Fibroblast of lung (primary cell): ENCODE results near the gene SCN4A. TPM values are rescaled to one million over a fixed set of nuclear protein-coding genes. Genes with fewer than 3 reads are reported as not detected.
A peak's percentile ranks its signal among the peaks of the same experiment; 100 is the strongest.

Experiments
- DNase-seq, 2 donors: peaks; one replicate each; pipeline versions ENCODE4 v3.0.0 to v3.0.0-alpha.2; 2010; ENCODE audit warnings: low read depth in 2 of 2
- H2AFZ ChIP-seq: 2 replicates; pipeline ENCODE4 v1.5.1; 2012; ENCODE audit warnings: low read length, control low read depth, inconsistent platforms
- H3K27ac ChIP-seq: 2 replicates; pipeline ENCODE4 v1.5.1; 2011; ENCODE audit warnings: low read length, control low read depth; ENCODE audit not compliant: insufficient read depth
- H3K27me3 ChIP-seq: 2 replicates; pipeline ENCODE4 v1.5.1; 2011; ENCODE audit warnings: mild to moderate bottlenecking, low read length; ENCODE audit not compliant: control insufficient read depth, insufficient read depth
- H3K36me3 ChIP-seq: 2 replicates; pipeline ENCODE4 v1.5.1; 2011; ENCODE audit warnings: low read length; ENCODE audit not compliant: control insufficient read depth, insufficient read depth
- H3K4me1 ChIP-seq: 2 replicates; pipeline ENCODE4 v1.5.1; 2011; ENCODE audit warnings: low read length; ENCODE audit not compliant: control insufficient read depth, insufficient read depth; ENCODE audit errors: extremely low read depth
- H3K4me2 ChIP-seq: 2 replicates; pipeline ENCODE4 v1.5.1; 2011; ENCODE audit warnings: low read length, control low read depth; ENCODE audit not compliant: insufficient read depth; ENCODE audit errors: extremely low read depth
- H3K4me3 ChIP-seq, 4 experiments: fragments of 200-600 bp in 1 of 4; sonication (generic) in 1 of 4; replicated peaks in 1 of 4; 2 replicates each; pipeline ENCODE4 v1.5.1; 2011 to 2016; ENCODE audit warnings: low read length in 4 of 4, low read depth in 3 of 4, mild to moderate bottlenecking in 3 of 4, control low read depth in 2 of 4, inconsistent platforms in 1 of 4, mixed read lengths in 1 of 4; ENCODE audit not compliant: insufficient read depth in 1 of 4; ENCODE audit errors: control extremely low read depth in 1 of 4
- H3K79me2 ChIP-seq: 2 replicates; pipeline ENCODE4 v1.5.1; 2012; ENCODE audit warnings: mild to moderate bottlenecking, low read length, inconsistent platforms; ENCODE audit not compliant: control insufficient read depth, insufficient read depth
- H3K9ac ChIP-seq: 2 replicates; pipeline ENCODE4 v1.5.1; 2011; ENCODE audit warnings: mild to moderate bottlenecking, low read length, control low read depth; ENCODE audit not compliant: insufficient read depth
- H3K9me3 ChIP-seq: 2 replicates; pipeline ENCODE4 v1.5.1; 2012; ENCODE audit warnings: low read depth, low read length; ENCODE audit not compliant: control insufficient read depth, insufficient read depth
- H4K20me1 ChIP-seq: 2 replicates; pipeline ENCODE4 v1.5.1; 2011; ENCODE audit warnings: low read length; ENCODE audit not compliant: control insufficient read depth, insufficient read depth; ENCODE audit errors: extremely low read depth
- EZH2 ChIP-seq: IDR thresholded peaks from 2 replicates; pipeline ENCODE4 v1.5.1; 2012; ENCODE audit warnings: low read length, control low read depth, mild to moderate bottlenecking; ENCODE audit errors: missing control alignments
- polyA plus RNA-seq, 2 donors: library from polyadenylated mRNA; depleted of rRNA in 1 of 2; stranded (reverse) in 1 of 2; unstranded in 1 of 2; fragments of >200 nt; gene quantifications; 2 replicates each; pipeline ENCODE4 v1.2.1, GENCODE V29; 2011 to 2012; ENCODE audit warnings: missing spikeins in 1 of 2
- total RNA-seq: library from RNA; depleted of rRNA; stranded (reverse); fragments of >200 nt; gene quantifications from 2 replicates; pipeline ENCODE4 v1.2.1, GENCODE V29; 2014
- TF ChIP-seq, protein P1 (sequence below), 2 donors: IDR thresholded peaks in 1 of 2; conservative IDR thresholded peaks in 1 of 2; 1 replicate in 1 of 2; 2 replicates in 1 of 2; pipeline ENCODE4 v1.5.1; 2011 to 2012; ENCODE audit warnings: low read length in 2 of 2, control low read depth in 1 of 2, inconsistent platforms in 1 of 2, low read depth in 1 of 2, mild to moderate bottlenecking in 1 of 2

The SCN4A gene
- total and polyA plus RNA-seq, 2 donors (not counting 1 experiment from before 2014, with no cell fraction given): 0.83 TPM; not detected in 1

- no peaks in the 10 kb centered on the region for H4K20me1 ChIP-seq
- H3K27me3 ChIP-seq: no peaks in the 10 kb centered on the region
- no peak overlapping the region for H3K27ac ChIP-seq
- no peak overlapping the region for H3K4me2 ChIP-seq
- H2AFZ ChIP-seq: no peak overlapping the region
- H3K4me3 ChIP-seq: no peak overlapping the region
- H3K36me3 ChIP-seq: no peaks in the 10 kb centered on the region
- H3K9me3 ChIP-seq: no peaks in the 10 kb centered on the region
- H3K79me2 ChIP-seq: no peaks in the 10 kb centered on the region
- H3K4me1 ChIP-seq: no peaks in the 10 kb centered on the region
- no peak for DNase-seq
- TF ChIP-seq EZH2: no peak
- TF ChIP-seq, protein P1, sequence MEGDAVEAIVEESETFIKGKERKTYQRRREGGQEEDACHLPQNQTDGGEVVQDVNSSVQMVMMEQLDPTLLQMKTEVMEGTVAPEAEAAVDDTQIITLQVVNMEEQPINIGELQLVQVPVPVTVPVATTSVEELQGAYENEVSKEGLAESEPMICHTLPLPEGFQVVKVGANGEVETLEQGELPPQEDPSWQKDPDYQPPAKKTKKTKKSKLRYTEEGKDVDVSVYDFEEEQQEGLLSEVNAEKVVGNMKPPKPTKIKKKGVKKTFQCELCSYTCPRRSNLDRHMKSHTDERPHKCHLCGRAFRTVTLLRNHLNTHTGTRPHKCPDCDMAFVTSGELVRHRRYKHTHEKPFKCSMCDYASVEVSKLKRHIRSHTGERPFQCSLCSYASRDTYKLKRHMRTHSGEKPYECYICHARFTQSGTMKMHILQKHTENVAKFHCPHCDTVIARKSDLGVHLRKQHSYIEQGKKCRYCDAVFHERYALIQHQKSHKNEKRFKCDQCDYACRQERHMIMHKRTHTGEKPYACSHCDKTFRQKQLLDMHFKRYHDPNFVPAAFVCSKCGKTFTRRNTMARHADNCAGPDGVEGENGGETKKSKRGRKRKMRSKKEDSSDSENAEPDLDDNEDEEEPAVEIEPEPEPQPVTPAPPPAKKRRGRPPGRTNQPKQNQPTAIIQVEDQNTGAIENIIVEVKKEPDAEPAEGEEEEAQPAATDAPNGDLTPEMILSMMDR (conservative IDR thresholded peaks at IDR 0.05 in 1 of 2, IDR thresholded peaks at IDR 0.05 in 1 of 2; ENCODE audit: low read depth in 1 of 2, low read length in 2 of 2): peak in 1 of 2 donors; percentile 38
- H3K9ac ChIP-seq: no peak overlapping the region
These were observed 44.8 kb upstream of the SCN4A start for GRCh38 chr17:64017381-64017980.

DNA sequence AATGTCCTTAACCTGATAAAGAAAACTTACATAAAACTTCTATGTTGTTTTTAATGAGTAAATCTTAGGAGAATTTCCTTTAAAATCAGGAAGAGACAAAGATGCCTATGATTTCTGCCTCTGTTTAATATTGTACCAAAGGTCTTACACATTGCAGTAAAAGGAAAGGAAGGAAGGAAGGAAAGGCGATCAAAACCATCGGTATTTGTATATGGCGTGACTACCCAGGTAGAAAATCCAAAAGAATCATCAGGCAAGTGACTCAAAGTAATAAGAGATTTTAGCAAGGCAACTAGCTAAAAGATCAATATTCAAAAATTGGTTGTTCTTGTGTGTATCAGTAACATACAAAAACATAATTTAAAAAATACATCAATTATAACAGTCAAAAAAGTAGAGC, 44.3 kb upstream of the SCN4A start:
- Histone ChIP-seq H3K27me3 (no peaks in the 10 kb centered on the region), H3K4me1 (no peaks in the 10 kb centered on the region), H4K20me1 (no peaks in the 10 kb centered on the region), H3K4me3 (no peak overlapping the region), H3K9ac (no peak overlapping the region), H3K9me3 (no peaks in the 10 kb centered on the region), H3K27ac (no peak overlapping the region), H2AFZ (no peak overlapping the region), H3K79me2 (no peaks in the 10 kb centered on the region), H3K36me3 (no peaks in the 10 kb centered on the region), H3K4me2 (no peak overlapping the region)
- DNase-seq: no peak
- no peak for TF ChIP-seq EZH2
- TF ChIP-seq, protein P1 (conservative IDR thresholded peaks at IDR 0.05 in 1 of 2, IDR thresholded peaks at IDR 0.05 in 1 of 2; ENCODE audit: low read depth in 1 of 2, low read length in 2 of 2): no peak

- Histone ChIP-seq H3K9me3 (no peaks in the 10 kb centered on the region), H3K27me3 (no peaks in the 10 kb centered on the region), H4K20me1 (no peaks in the 10 kb centered on the region), H3K4me3 (no peak overlapping the region), H2AFZ (no peak overlapping the region), H3K79me2 (no peaks in the 10 kb centered on the region), H3K4me1 (no peaks in the 10 kb centered on the region), H3K27ac (no peak overlapping the region), H3K9ac (no peak overlapping the region), H3K36me3 (no peaks in the 10 kb centered on the region), H3K4me2 (no peak overlapping the region)
- TF ChIP-seq, protein P1 (conservative IDR thresholded peaks at IDR 0.05 in 1 of 2, IDR thresholded peaks at IDR 0.05 in 1 of 2; ENCODE audit: low read depth in 1 of 2, low read length in 2 of 2): peak; percentile 1 to 26
- TF ChIP-seq EZH2: no peak
- no peak for DNase-seq
These were observed 43.6 kb upstream of the SCN4A start for GRCh38 chr17:64016231-64016784.
